Measurements from ENCODE around the gene GNPTG.

GNPTG gene

DNA sequence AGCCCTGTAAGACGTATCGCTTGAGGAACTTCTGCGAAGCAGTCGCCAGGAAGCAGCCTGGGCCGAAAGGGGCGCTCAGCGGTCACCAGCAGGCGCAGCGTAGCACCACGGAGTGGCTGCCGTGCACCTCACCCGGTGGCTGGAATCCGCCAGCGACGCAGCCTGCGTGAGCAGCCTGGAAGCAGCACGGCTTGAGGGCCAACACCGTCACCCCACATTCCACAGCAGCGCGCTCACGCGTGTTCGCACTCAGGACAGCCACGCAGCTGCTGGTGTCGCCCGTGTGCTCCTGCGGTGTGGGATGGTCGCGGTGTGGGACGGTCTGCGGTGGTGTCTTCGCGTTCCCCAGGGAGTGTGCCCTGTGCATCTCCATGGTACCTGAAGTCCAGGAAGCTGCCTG lies 32.7 kb upstream of the GNPTG start:
- Histone ChIP-seq H4K20me1 (peaks cover 100% of the 10 kb centered on the region), H3K9me3 (no peaks in the 10 kb centered on the region), H3K4me2 (no peak overlapping the region)

DNA sequence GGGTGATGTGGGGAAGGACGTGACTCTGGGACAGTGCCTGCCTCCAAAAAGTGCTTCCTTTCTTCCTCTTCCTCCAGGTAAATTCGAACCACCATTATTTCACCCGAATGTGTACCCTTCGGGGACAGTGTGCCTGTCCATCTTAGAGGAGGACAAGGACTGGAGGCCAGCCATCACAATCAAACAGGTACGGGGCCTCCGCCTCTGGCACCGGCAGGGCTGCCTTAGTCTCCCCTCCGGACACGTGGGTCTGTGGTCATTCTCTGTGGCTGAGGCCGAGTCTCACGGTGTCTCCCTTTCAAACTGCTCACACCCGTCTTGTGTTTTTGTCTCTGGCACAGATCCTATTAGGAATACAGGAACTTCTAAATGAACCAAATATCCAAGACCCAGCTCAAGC lies 31.6 kb upstream of the GNPTG start:
- peaks cover 100% of the 10 kb centered on the region for H4K20me1 ChIP-seq

More for the DNA sequence above, 32.7 kb upstream of the GNPTG start:
- Histone ChIP-seq H3K4me3 (no peak overlapping the region), H3K36me3 (peaks cover 100% of the 10 kb centered on the region), H3K9ac (no peak overlapping the region), H3K27me3 (no peaks in the 10 kb centered on the region), H3K27ac (no peak overlapping the region), H3K4me1 (peaks cover 29% of the 10 kb centered on the region)
- TF ChIP-seq Cebpa-rat (IDR thresholded peaks at IDR 0.05): no peak

DNA sequence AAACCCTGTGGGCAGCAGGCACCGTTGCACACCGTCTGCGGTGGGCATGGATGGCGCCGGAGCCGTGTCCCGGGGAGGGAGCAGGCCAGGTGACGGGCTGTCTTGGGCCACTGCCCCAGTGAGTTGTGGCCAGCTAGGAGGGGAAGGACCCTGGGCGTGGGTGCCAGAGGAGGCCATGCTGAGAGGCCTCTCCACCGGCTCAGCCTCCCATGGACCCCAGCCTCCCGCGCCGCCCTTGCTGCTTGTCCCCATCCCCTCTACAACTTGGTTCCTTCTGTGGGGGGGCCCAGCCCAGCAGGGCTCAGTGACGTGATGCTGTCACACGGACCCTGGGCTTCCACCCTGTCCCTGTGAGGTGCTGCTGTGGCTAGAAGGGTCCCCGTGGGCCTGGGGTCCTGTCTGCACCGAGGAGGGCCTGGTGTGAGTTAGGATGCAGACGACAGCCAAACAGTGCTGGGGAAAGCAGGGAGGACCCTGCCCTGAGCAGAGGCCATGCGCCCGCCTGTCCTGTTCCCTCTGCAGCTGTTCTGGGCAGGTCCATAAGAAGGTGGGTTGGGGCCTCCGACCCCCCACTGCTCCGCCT lies 31.0 kb upstream of the GNPTG start:
- Histone ChIP-seq H3K4me3 (no peak overlapping the region), H3K9ac (no peak overlapping the region), H3K27me3 (no peaks in the 10 kb centered on the region), H3K9me3 (no peaks in the 10 kb centered on the region), H3K4me1 (peaks cover 44% of the 10 kb centered on the region), H3K27ac (no peak overlapping the region), H3K4me2 (no peak overlapping the region), H4K20me1 (peaks cover 100% of the 10 kb centered on the region), H3K36me3 (peaks cover 100% of the 10 kb centered on the region)
- no peak for TF ChIP-seq Cebpa-rat (IDR thresholded peaks at IDR 0.05)

More for the DNA sequence above, 31.6 kb upstream of the GNPTG start:
- no peak overlapping the region for H3K4me3 ChIP-seq
- no peaks in the 10 kb centered on the region for H3K27me3 ChIP-seq
- peaks cover 100% of the 10 kb centered on the region for H3K36me3 ChIP-seq
- H3K9me3 ChIP-seq: no peaks in the 10 kb centered on the region
- TF ChIP-seq Cebpa-rat (IDR thresholded peaks at IDR 0.05): no peak
- H3K4me2 ChIP-seq: no peak overlapping the region
- H3K9ac ChIP-seq: no peak overlapping the region
- peaks cover 37% of the 10 kb centered on the region for H3K4me1 ChIP-seq
- H3K27ac ChIP-seq: no peak overlapping the region

DNA sequence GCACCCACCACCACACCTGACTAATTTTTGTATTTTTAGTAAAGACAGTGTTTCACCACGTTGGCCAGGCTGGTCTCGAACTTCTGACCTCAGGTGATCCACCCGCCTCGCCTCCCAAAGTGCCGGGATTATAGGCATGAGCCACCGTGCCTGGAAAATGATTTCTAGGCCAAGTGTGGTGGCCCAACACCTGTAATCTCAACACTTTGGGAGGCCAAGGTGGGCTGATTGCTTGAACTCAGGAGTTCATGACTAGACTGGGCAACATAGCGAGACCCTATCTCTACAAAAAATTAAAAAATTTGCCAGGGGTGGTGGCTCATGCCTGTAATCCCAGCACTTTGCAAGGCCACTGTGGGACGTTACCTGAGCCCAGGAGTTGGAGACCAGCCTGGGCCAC lies 29.3 kb upstream of the GNPTG start:
- Histone ChIP-seq H3K36me3 (peaks cover 94% of the 10 kb centered on the region), H3K4me3 (no peak overlapping the region), H3K9ac (no peak overlapping the region), H3K4me1 (peaks cover 60% of the 10 kb centered on the region), H4K20me1 (peaks cover 100% of the 10 kb centered on the region), H3K4me2 (no peak overlapping the region), H3K9me3 (no peaks in the 10 kb centered on the region), H3K27ac (no peak overlapping the region), H3K27me3 (no peaks in the 10 kb centered on the region)
- no peak for TF ChIP-seq Cebpa-rat (IDR thresholded peaks at IDR 0.05)

DNA sequence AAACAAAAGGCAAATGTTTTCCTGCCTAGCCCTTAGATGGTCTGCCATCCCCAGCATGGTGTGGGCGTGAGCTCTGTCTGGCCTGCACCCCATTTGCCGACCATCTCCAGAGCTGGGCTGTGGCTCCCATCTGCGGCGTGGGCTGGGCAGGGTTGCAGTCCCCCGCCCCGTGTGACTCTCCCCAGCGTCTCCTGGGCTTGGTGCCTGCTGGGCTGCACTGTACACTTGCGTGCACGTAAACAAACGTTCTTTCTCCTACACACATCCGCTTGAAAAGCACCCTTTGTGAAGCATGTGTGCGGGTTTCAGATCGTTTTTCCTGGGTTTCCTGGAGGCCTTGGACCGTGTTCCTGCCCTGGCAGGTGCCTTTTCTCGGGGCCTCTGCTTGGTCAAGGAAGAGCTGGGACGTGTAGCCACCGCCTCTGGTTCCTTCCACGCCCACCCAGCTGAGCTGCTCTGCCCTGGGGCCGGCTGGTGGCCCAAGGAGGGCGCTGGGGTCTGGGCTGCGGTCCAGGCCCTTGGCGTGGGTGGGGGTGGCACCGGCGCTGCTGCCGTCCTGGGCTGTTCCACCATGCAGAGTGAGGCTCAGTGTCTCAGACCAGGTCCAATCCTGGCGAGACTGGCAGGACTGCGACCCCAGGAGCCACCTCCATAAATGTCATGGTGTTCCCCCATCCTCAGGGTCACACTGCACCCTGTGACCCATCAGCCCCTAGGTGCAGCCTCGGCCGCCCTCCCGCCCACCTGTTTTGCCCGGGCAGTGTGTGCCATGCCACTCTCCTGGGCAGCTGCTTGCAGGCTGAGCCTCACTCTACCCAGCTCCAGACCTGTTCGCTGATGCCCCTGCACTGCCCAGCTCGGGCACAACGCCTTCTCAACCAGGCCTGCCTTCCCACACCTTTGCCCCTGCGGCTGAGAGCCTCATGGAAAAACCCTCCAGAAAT lies 28.2 kb upstream of the GNPTG start:
- Histone ChIP-seq H3K4me1 (peaks cover 61% of the 10 kb centered on the region), H3K27ac (0 out of 2 replicates have a peak overlapping the region, but pooled peaks have one; percentile 32), H3K4me3 (no peak overlapping the region), H3K36me3 (peaks cover 84% of the 10 kb centered on the region), H3K9me3 (no peaks in the 10 kb centered on the region), H4K20me1 (peaks cover 97% of the 10 kb centered on the region), H3K9ac (peak overlapping the region; percentile 16; the same call in 1 of the 2 replicates), H3K4me2 (peak overlapping the region; percentile 36), H3K27me3 (no peaks in the 10 kb centered on the region)
- TF ChIP-seq Cebpa-rat (IDR thresholded peaks at IDR 0.05): no peak

DNA sequence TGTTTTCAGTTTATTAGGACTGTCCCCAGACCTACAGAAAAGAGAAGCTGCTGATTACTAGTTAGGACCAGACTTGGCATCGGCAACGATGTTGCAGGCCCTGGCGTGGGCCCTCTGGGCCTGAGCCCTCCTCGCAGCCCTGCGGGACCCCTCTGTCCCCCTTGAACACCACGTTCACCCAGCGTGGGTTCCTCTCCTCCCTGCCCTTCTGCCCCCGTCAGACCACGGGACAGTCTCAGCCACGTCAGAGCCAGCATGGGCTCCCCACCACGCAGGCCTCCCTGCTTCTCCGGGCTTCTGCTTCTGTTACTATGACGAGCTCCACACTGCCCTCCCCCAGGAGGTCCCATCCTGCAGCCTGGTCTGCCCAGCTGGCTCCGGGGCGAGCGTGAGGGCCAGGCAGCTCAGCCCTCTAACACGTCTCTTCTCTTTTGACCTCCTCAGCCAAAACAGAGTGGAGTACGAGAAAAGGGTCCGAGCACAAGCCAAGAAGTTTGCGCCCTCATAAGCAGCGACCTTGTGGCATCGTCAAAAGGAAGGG lies 27.4 kb upstream of the GNPTG start:
- Histone ChIP-seq H3K27me3 (no peaks in the 10 kb centered on the region), H3K4me2 (no peak overlapping the region), H3K9me3 (no peaks in the 10 kb centered on the region), H3K36me3 (peaks cover 76% of the 10 kb centered on the region), H3K9ac (no peak overlapping the region), H3K27ac (0 out of 2 replicates have a peak overlapping the region, but pooled peaks have one; percentile 32), H3K4me3 (no peak overlapping the region), H3K4me1 (peaks cover 61% of the 10 kb centered on the region), H4K20me1 (peaks cover 90% of the 10 kb centered on the region)
- no peak for TF ChIP-seq Cebpa-rat (IDR thresholded peaks at IDR 0.05)

DNA sequence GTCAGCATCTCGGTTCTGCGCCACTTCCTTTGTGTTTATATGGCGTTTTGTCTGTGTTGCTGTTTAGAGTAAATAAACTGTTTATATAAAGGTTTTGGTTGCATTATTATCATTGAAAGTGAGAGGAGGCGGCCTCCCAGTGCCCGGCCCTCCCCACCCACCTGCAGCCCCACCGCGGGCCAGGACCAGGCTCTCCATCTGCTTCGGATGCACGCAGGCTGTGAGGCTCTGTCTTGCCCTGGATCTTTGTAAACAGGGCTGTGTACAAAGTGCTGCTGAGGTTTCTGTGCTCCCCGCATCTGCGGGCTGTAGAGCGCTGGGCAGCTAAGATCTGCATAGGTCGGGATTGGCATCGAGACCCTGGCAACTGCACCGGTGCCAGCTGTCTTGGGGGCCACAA lies 26.5 kb upstream of the GNPTG start:
- Histone ChIP-seq H3K4me2 (peak overlapping the region; percentile 47; the same call in 1 of the 2 replicates), H3K4me1 (peaks cover 61% of the 10 kb centered on the region), H3K27ac (no peak overlapping the region), H3K4me3 (no peak overlapping the region), H4K20me1 (peaks cover 80% of the 10 kb centered on the region), H3K9ac (no peak overlapping the region), H3K36me3 (peaks cover 67% of the 10 kb centered on the region), H3K9me3 (peaks cover 5% of the 10 kb centered on the region), H3K27me3 (peaks cover 4% of the 10 kb centered on the region; the same call in 1 of the 2 replicates)
- TF ChIP-seq Cebpa-rat (IDR thresholded peaks at IDR 0.05): no peak

DNA sequence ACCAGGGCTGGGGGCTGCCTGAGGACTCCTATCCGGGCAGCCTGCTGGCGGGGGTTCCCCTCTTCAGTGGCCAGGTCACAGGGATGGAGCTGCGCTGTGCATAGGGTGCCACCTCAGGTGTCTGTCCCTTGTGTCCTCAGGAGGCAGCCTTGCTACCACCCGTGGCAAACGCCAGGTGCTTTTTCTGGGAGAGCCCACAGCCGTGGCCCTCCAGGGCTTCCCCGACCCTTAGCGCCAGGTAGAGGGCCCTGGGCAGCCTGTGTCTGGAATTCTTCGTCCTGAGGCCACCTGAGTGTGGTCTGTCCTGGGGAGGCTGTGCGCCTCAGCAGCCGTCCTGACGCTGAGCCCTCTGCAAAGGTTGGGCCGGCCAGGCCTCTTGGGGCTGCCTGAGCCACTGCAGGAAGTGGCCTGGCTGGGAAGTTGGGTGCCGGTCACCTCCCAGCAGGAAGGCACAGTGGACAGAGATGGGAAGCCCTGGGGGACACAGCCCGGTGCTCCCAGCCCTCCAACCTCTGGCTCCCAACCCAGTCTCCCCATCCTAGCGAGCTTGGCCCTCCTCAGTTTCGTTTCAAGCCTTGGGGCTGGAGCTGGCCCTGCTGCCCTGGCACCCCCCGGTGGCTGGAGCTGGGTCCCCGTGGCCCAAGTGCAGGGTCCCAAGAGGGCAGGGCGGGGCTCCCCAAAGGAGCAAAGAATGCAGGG lies 25.9 kb upstream of the GNPTG start:
- Histone ChIP-seq H3K4me3 (no peak overlapping the region), H3K4me2 (peak overlapping the region; percentile 47), H3K27me3 (peaks cover 8% of the 10 kb centered on the region; the same call in 1 of the 2 replicates), H3K4me1 (peaks cover 60% of the 10 kb centered on the region), H4K20me1 (peaks cover 75% of the 10 kb centered on the region), H3K9ac (no peak overlapping the region), H3K27ac (peak overlapping the region; percentile 26; the same call in 1 of the 2 replicates), H3K36me3 (peaks cover 61% of the 10 kb centered on the region), H3K9me3 (peaks cover 8% of the 10 kb centered on the region)
- no peak for TF ChIP-seq Cebpa-rat (IDR thresholded peaks at IDR 0.05)

DNA sequence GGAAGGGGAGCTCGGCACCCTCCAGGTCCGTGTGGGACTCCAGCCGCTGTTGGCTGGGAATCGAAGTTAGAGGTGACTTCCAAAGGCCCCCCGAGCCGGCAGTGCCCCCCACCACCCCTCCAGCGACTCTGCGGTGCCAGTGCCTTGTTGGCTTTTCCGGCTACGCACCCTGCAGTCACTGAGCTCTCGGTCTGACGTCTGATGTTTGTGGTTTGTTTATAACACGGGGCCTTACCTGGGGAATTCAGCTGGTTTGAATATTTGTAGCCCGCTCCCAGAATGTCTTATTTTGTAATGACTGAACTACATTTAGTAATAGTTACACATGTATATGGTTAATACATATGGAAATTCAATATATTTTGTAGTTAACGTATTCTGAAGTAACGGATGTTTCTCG lies 25.3 kb upstream of the GNPTG start:
- Histone ChIP-seq H4K20me1 (peaks cover 72% of the 10 kb centered on the region), H3K27ac (no peak overlapping the region), H3K36me3 (peaks cover 56% of the 10 kb centered on the region), H3K4me3 (no peak overlapping the region), H3K4me2 (peak overlapping the region; percentile 47), H3K9me3 (peaks cover 8% of the 10 kb centered on the region), H3K9ac (no peak overlapping the region), H3K27me3 (peaks cover 14% of the 10 kb centered on the region), H3K4me1 (peaks cover 58% of the 10 kb centered on the region)
- no peak for TF ChIP-seq Cebpa-rat (IDR thresholded peaks at IDR 0.05)

Measured in BLaER1 (cell line).